Measurements from ENCODE around the gene AGBL4.

Gene AGBL4

GRCh38 chr1:48568501-48568900, 1455.3 kb downstream of the AGBL4 start:
- TF ChIP-seq ZFX (IDR thresholded peaks at IDR 0.05; ENCODE audit: borderline replicate concordance) (no peak), CTCF (IDR thresholded peaks at IDR 0.05) (no peak)
- no peak overlapping the region for H3K27ac ChIP-seq

- TF ChIP-seq CTCF (IDR thresholded peaks at IDR 0.05) (no peak), ZFX (IDR thresholded peaks at IDR 0.05; ENCODE audit: borderline replicate concordance) (no peak)
Measured at GRCh38 chr1:48566492-48566891, 1457.3 kb downstream of the AGBL4 start.

GRCh38 chr1:48563021-48563420, 1460.7 kb downstream of the AGBL4 start:
- H3K27ac ChIP-seq = no peak overlapping the region
- TF ChIP-seq ZFX (IDR thresholded peaks at IDR 0.05; ENCODE audit: borderline replicate concordance) (no peak), CTCF (IDR thresholded peaks at IDR 0.05) (no peak)

More at GRCh38 chr1:48566492-48566891, 1457.3 kb downstream of the AGBL4 start:
- H3K27ac ChIP-seq = no peak overlapping the region

- no peak overlapping the region for H3K27ac ChIP-seq
- no peak for TF ChIP-seq CTCF (IDR thresholded peaks at IDR 0.05)
- TF ChIP-seq ZFX (IDR thresholded peaks at IDR 0.05; ENCODE audit: borderline replicate concordance) = no peak
Measured at GRCh38 chr1:48561444-48561843, 1462.3 kb downstream of the AGBL4 start.

GRCh38 chr1:48560577-48560976, 1463.2 kb downstream of the AGBL4 start:
- TF ChIP-seq ZFX (IDR thresholded peaks at IDR 0.05; ENCODE audit: borderline replicate concordance) (no peak), CTCF (IDR thresholded peaks at IDR 0.05) (no peak)
- H3K27ac ChIP-seq = no peak overlapping the region

- TF ChIP-seq ZFX (IDR thresholded peaks at IDR 0.05; ENCODE audit: borderline replicate concordance) (no peak), CTCF (IDR thresholded peaks at IDR 0.05) (no peak)
- H3K27ac ChIP-seq = no peak overlapping the region
Measured at GRCh38 chr1:48560116-48560515, 1463.6 kb downstream of the AGBL4 start.

- no peak for TF ChIP-seq ZFX (IDR thresholded peaks at IDR 0.05; ENCODE audit: borderline replicate concordance)
- no peak for TF ChIP-seq CTCF (IDR thresholded peaks at IDR 0.05)
- H3K27ac ChIP-seq = no peak overlapping the region
Measured at GRCh38 chr1:48558366-48558765, 1465.4 kb downstream of the AGBL4 start.

All from 22Rv1 (cell line).